Activated T-helper 1 cell treated with anti-CD3 and anti-CD28 coated beads, Interleukin-2, amount 50 U/mL, for 16 hours (primary cell): ENCODE measurements around the gene SBF2.

ENCODE experiments used
- DNase-seq, 2 donors: peaks; one replicate each; pipeline ENCODE4 v3.0.0-alpha.2; 2020; ENCODE audit warnings: low read depth in 1 of 2, low spot score in 1 of 2

SBF2 gene

GRCh38 chr11:9784602-9785315, 509.3 kb downstream of the SBF2 start:
- DNase-seq: no peak

DNA sequence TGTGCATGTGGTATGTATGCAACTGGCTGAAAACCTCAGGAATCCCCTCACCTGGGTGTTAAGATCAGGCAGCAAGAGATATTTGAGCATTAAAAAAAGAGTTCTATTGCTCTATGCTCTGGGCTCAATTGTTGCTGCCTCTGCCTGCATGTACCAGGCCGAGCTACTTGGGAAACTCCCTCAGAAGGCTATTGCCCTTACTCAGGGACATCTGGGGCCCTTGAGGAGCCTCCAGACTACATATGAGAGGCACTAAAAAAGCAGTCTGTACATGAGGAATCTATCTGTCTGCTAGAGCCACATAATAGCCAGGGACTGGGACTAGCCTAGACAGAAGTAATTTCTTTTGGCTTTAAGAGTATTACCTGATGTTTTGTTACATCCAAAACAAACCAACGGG, 510.0 kb downstream of the SBF2 start:
- no peak for DNase-seq

DNA sequence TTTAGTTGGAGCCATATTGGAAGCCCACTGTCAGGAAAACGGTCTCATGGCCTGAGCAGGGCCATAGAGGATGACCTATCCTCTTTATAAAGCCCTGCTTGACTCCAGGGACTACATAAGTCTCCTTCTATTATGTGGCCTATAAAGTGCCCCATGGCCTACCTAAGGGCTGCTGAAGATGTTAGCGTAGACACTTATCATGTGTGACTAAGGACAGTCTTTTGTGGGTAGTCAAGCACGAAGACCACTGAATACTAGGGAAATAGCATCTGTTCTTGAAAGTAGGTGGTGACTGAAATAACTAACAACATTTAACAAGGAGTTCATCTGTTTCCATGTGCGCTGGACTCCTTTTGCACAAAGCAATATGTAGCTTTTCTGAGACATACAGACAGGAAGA, 513.1 kb downstream of the SBF2 start:
- no peak for DNase-seq

GRCh38 chr11:9777525-9777924, 516.5 kb downstream of the SBF2 start:
- no peak for DNase-seq

- DNase-seq: no peak
Observed at GRCh38 chr11:9777066-9777465, 517.0 kb downstream of the SBF2 start.

GRCh38 chr11:9776203-9776602, 517.8 kb downstream of the SBF2 start:
- no peak for DNase-seq

- no peak for DNase-seq
Observed at GRCh38 chr11:9775398-9775779, 518.6 kb downstream of the SBF2 start.

- DNase-seq: no peak
Observed at GRCh38 chr11:9774591-9775397, 519.2 kb downstream of the SBF2 start.

- DNase-seq: no peak
Observed at GRCh38 chr11:9774109-9774508, 519.9 kb downstream of the SBF2 start.

DNA sequence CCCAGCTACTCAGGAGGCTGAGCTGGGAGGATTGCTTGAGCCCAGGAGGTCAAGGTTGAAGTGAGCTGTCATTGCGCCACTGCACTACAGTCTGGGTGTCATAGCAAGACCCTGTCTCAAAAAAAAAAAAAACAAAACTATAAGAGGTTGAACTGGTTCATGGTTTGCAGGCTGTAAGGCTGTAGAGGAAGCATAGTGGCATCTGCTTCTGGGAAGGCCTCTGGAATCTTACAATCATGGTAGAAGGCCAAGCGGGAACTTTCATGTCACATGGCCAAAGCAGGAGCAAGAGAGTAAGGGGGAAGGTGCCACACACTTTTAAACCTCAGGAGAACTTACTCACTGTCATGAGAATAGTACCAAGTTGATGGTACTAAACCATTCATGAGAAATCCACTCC, 520.5 kb downstream of the SBF2 start:
- DNase-seq: no peak

DNA sequence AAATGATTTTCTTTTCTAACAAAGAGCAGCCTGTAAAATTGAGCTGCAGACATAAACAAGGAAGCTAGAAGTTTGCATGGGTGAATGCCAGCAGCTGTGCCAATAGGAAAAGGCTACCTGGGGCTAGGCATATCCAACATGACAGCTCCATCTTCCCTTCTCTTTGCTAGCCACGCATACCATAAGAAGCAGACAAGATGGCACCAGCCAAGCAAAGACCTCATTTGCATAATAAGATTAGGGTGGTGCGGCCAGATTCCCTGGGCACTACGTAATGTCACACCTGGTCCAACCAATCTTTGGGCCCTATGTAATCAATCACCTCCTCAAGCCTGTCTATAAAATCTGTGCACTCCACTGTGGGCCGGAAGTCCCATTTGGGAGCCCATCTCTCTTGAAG, 521.8 kb downstream of the SBF2 start:
- no peak for DNase-seq

DNA sequence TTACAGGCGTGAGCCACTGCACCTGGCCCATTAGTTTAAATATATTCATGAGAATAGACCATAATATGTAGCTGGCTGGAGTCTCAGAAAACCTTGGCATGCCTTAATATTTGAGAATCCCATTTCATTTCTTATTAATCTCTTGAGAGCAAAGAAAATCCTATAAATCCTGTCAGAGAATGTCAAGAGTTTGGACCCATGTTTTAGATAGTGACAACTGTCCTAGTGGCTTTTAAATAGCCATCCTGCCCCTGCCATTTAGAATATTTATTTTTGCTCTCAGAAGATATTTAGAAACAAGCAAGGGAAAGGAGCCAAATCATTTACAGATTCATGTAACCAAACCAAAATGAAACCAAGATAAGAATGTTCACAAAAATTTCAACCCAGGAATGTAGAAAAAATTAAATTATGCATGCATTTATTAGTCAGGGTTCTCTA, 522.9 kb downstream of the SBF2 start:
- DNase-seq: no peak

GRCh38 chr11:9769621-9770020, 524.4 kb downstream of the SBF2 start:
- DNase-seq: no peak

GRCh38 chr11:9765320-9766101, 528.5 kb downstream of the SBF2 start:
- DNase-seq: no peak

DNA sequence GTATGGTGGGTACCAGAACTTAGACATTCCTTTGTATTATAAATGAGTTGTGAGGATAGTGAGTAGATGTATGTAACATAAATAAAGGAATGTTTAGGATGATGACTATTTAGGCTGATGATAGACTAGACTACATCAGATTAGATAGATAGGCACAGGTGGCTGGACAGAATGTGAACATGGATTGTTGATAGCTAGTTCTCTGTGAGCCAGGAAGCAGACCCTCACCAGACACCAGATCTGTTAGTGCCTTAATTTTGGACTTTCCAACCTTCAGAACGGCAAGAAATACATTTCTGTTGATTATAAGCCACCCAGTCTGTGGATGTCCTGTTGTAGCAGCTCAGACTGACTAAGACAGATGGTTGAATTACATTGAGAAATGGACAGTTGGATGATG, 530.7 kb downstream of the SBF2 start:
- DNase-seq: no peak

DNA sequence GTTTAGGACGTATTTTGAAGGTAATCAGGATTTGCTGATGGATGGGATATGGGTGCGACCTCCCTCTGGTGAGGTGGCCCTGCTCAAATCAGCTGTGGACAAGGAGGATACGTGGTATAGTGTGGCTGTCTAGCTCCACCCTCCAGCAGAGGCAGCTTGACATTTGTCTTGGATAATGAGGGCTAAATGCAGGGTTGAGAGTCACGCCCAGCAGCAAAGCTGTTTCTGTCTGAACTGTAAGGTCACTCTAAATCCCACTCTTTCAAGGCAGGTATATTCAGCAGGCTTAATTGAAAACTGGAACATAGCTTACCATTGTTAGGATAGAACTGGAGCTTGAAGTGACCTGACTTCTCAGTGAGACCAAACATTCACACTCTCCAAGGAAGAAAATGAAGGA, 531.5 kb downstream of the SBF2 start:
- no peak for DNase-seq

- DNase-seq: no peak
Observed at GRCh38 chr11:9761441-9761945, 532.5 kb downstream of the SBF2 start.

DNA sequence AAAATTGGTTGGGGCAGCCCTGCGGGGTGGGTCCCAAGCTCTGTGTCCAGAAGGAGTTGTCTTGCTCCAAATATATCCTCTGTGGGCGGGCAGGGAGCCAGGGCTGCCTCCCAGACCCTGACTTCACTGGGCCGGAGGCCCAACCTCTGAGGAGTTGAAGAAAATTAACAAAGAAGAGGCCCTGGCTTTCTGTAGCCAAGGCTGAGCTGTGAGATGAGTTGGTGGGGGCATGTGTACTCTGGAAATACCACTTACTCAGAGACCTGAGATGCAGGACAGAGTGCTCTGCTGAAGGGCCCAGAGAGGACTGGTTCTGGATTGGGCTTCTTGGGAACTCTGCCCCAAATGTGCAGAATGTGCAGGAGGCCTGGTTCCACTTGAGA, 533.8 kb downstream of the SBF2 start:
- no peak for DNase-seq

DNA sequence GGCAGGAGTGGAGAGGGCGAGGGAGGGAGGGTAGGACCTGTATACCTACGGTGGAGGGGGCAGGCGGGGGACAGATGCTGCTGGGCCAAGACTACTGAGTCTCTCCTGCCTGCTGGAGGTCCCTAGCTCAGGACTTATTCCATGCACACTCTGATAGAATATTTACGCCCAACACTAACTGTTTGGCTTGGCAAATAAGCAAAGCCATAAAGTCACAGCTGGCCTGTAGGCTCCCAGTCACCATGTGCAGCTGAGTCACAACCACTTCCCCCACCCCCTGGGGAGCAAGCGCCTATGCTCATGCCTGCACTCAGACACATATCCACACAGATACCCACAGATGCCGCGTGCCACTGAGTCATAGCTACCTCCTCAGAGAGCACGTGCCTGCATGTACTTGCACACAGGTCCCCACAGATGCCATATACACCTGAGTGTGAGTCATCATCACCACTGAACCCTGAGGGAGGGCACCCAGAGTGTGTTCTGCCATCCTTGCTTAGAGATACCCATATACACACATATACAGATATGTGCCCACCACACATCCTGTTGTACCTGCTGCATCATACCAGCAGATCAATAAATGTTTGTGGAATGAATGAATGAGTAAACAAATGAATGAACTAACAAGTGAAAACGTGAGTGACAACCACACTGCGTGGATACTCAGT, 534.4 kb downstream of the SBF2 start:
- DNase-seq: peak; percentile 74 to 84

DNA sequence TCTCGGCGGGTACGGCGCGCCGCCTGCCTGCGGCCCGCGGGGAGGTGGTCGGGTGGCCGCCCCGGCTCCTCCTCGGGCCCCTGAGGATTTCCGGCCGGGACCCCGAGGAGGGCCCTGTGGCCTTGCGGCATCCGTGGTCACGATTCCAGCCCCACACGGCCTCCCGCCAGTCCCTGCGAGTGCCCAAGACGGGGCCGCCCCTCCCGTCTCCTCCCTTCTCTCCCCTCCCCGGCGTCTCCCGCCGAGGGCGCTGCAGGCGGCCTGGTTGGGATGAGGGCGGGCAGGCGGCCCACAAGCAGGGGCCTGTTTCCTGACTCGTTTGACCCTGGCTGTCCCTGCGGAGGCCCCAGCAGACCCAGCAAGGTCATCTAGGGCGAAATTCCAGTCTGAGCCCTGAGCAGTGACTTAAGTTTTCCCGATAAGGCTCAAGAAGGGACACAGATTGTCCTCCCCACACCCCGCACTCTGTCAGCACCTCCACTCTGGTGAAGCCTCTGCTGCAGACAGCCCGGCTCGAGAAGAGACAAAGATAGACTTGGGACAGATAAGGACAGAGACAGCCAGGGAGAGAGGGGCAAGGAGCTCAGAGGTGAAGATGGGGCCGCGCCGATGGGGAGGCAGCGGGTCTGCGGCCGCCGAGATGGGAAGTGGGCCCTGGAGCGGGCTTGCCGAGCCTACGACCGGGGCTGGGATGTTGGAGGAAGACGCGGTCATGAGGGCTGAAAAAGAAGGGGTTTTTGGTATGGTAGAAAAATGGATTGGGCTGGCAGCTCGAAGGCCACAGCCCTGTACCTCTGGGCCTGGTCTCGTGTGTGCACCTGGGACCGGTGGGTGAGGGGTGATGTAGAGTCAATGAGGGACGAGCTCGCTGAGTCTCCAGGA, 535.1 kb downstream of the SBF2 start:
- DNase-seq: peak; percentile 16 to 31
